ENCODE data around the gene ZCCHC7. TPM values are rescaled to one million over a fixed set of nuclear protein-coding genes. Genes with fewer than 3 reads are reported as not detected.

ZCCHC7 gene
- total and polyA plus RNA-seq, 10 of the 15 experiments (the other 5 are each of a cell fraction or from before 2014, with no cell fraction given) = 42.9 to 178 (median 53.3) TPM

GRCh38 chr9:37197158-37198038, 77.0 kb downstream of the ZCCHC7 start (continued):
- TF ChIP-seq MYB (IDR thresholded peaks at IDR 0.05; ENCODE audit: borderline replicate concordance, low read depth, low read length) (no peak), ZNF384 (IDR thresholded peaks at IDR 0.05; ENCODE audit: borderline replicate concordance, low read depth, low read length) (peak; percentile 16; the same call in 1 of the 2 replicates), EED (IDR thresholded peaks at IDR 0.05; ENCODE audit: low read depth) (peak; percentile 68), EP300 (IDR thresholded peaks at IDR 0.05; ENCODE audit: borderline replicate concordance in 1 of 2, control insufficient read depth in 1 of 2, low read depth in 2 of 2, low read length in 2 of 2) (peak; percentile 34 to 55; a peak in 1 of 4 replicates), JUNB (IDR thresholded peaks at IDR 0.05) (peak; percentile 15; the same call in 1 of the 2 replicates), HDAC6 (IDR thresholded peaks at IDR 0.05; ENCODE audit: unreplicated experiment) (no peak), RELB (IDR thresholded peaks at IDR 0.05; ENCODE audit: low read depth) (peak; percentile 56; the same call in 1 of the 2 replicates), KAT2A (conservative IDR thresholded peaks at IDR 0.05; ENCODE audit: control insufficient read depth, low read depth, low read length) (no peak), BCLAF1 (IDR thresholded peaks at IDR 0.05) (no peak), ZNF217 (IDR thresholded peaks at IDR 0.05) (peak; percentile 89), MTA2 (IDR thresholded peaks at IDR 0.05; ENCODE audit: low read depth) (peak; percentile 66), BMI1 (IDR thresholded peaks at IDR 0.05; ENCODE audit: borderline replicate concordance) (no peak), PAX5 (IDR thresholded peaks at IDR 0.05; ENCODE audit: borderline replicate concordance, low read depth, low read length) (no peak), EGR1 (IDR thresholded peaks at IDR 0.05; ENCODE audit: borderline replicate concordance in 1 of 2, low read depth in 2 of 2, low read length in 2 of 2) (no peak), CREB1 (IDR thresholded peaks at IDR 0.05; ENCODE audit: low read depth) (0 out of 2 replicates have a peak, but pooled peaks have one; percentile 37), TCF12 (IDR thresholded peaks at IDR 0.05; ENCODE audit: low read depth, low read length) (peak; percentile 66; the same call in 1 of the 2 replicates), ETV6 (conservative IDR thresholded peaks at IDR 0.05 in 1 of 2, IDR thresholded peaks at IDR 0.05 in 1 of 2; ENCODE audit: borderline replicate concordance in 1 of 2, low read depth in 1 of 2) (peak in 1 of 2 experiments; percentile 74; a peak in 2 of 4 replicates), IKZF1 (conservative IDR thresholded peaks at IDR 0.05) (peak; percentile 80), MXI1 (IDR thresholded peaks at IDR 0.05; ENCODE audit: low read depth, low read length) (peak; percentile 57; the same call in 1 of the 2 replicates), JUND (IDR thresholded peaks at IDR 0.05; ENCODE audit: low read depth, low read length) (no peak), MEF2A (IDR thresholded peaks at IDR 0.05; ENCODE audit: insufficient read depth, low read depth, low read length) (peak; percentile 79), CEBPB (IDR thresholded peaks at IDR 0.05; ENCODE audit: borderline replicate concordance in 1 of 2, low read depth in 2 of 2, low read length in 2 of 2) (0 out of 4 replicates have a peak, but pooled peaks of 1 of the 2 experiments have one; percentile 1)
- TF ChIP-seq, protein P1, sequence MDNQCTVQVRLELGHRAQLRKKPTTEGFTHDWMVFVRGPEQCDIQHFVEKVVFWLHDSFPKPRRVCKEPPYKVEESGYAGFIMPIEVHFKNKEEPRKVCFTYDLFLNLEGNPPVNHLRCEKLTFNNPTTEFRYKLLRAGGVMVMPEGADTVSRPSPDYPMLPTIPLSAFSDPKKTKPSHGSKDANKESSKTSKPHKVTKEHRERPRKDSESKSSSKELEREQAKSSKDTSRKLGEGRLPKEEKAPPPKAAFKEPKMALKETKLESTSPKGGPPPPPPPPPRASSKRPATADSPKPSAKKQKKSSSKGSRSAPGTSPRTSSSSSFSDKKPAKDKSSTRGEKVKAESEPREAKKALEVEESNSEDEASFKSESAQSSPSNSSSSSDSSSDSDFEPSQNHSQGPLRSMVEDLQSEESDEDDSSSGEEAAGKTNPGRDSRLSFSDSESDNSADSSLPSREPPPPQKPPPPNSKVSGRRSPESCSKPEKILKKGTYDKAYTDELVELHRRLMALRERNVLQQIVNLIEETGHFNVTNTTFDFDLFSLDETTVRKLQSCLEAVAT (IDR thresholded peaks at IDR 0.05) = 0 out of 2 replicates have a peak, but pooled peaks have one; percentile 49

Data from GM12878 (cell line).